Activated CD4-positive, CD25-positive, alpha-beta regulatory T cell (primary cell): ENCODE data around the gene KCTD20.
"Not testable (repeated sequence)": the region's sequence is repeated elsewhere in the genome, so short reads cannot be mapped to it uniquely, and the experiment has no call there.

Experiments used
- DNase-seq, 4 experiments: peaks; one replicate each; lab custom pipeline; 2025; lab: John Stamatoyannopoulos, UW

Gene KCTD20

GRCh38 chr6:36444470-36444869 is 1.7 kb downstream of the KCTD20 start:
- DNase-seq = no peak

- DNase-seq = no peak
Observed at GRCh38 chr6:36445621-36446020, 2.8 kb downstream of the KCTD20 start.

GRCh38 chr6:36449173-36449572 is 6.4 kb downstream of the KCTD20 start:
- not testable (repeated sequence) for DNase-seq

DNA sequence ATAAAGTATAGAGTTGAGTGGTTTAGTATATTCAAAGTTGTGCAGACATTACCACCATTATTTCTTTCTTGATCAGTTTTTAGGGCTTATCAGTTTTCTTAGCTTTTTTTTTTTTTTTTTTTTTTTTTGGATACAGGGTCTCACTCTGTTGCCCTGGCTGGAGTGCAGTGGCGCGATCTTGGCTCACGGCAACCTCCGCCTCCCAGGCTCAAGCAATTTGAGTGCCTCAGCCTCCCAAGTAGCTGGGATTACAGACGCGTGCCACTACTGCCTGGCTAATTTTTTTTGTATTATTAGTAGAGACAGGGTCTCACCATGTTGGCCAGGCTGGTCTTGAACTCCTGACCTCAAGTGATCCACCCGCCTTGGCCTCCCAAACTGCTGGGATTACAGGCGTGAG is 10.1 kb downstream of the KCTD20 start:
- DNase-seq = not testable (repeated sequence)

DNA sequence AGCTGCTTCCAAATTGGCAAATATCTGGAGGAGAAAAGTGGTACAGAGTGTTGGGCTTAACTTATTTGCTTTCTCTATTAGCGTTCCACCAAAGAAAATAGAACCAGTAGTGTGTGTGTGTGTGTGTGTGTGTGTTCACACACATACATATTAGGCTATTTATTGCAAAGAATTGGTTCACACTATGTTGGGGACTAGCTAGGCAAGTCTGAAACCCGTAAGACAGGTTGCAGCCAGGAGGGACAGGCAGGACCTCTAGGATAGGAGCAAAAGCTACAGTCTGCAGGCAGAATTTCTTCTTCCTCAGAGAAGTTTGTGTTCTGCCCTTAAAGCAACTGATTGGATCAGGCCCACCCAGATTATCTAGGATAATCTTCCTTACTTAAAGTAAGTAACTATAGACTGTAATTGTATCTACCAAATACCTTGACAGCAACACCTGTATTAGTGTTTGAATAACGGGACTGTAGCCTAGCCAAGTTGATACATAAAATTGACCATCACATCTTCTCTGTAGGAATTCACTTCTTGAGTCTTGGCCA is 12.8 kb downstream of the KCTD20 start:
- no peak for DNase-seq

DNA sequence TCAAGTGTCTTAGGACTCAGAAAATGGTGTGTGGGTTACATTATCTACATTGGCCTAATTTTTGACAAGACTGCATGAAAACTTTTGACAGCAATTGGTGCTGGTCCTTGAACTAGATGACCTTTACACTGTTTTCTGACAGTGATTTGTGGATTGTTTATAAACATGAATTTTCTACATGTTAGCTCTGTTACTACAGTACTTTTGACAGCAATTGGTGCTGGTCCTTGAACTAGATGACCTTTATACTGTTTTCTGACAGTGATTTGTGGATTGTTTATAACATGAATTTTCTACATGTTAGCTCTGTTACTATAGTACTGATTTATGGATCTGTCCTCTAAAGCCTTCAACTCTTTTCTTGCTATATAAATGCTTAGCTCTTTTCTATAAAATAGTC is 16.7 kb downstream of the KCTD20 start:
- DNase-seq = no peak

DNA sequence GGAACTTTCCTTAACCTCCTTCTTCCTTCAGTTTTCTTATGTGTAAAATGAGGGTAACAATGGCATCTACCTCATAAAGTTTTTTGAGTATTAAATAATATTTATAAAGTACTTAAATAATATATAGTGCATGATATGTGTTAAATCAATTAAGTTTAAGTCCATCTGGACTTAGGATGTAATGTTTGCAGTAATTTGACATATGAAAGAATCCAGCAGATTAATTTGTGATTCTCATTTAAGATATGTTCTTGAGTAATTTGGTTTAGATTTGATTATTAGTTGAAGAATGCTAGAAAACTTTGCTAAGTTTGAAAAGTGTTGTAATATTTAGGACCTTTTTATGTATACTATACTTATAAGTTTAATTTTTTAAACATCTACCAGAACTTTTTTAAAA is 18.1 kb downstream of the KCTD20 start:
- no peak for DNase-seq

DNA sequence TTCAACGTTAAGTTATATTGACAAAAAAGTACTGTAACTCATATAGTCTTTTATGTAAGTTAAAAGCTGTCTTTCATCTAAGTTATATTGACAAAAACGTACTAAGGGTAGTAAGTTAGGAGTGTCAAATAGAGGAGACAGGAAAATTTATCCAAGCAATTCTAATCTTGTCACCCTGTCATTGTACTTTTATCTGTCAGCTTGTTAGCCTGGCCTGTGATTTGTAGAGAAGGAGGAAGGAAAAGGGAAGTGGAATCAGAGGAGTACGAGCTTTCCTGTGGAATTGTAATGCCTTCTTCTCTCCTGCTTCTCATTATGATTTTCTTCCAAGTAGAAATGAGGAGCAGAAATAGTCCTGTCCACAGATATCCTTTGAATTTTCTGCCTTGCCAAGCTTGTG is 18.8 kb downstream of the KCTD20 start:
- no peak for DNase-seq

- DNase-seq = no peak
Observed at GRCh38 chr6:36463676-36464075, 20.9 kb downstream of the KCTD20 start.

DNA sequence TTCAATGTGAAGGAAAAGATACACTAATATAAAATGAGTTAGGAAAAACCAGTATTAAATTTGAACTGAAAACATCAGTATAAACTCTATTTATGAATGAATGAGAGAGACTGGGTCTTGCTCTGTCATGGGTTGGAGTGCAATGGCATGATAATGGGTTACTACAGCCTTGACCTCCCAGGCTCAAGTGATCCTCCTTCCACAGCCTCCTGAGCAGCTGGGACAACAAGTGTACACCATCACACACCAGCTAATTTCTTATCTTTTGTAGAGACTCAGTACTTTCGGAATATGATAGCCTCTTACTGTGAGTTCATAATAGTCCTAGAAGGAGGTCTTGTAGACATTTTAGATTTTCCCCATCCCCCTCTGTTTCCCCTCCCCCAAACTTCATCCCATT is 21.4 kb downstream of the KCTD20 start:
- DNase-seq = no peak

DNA sequence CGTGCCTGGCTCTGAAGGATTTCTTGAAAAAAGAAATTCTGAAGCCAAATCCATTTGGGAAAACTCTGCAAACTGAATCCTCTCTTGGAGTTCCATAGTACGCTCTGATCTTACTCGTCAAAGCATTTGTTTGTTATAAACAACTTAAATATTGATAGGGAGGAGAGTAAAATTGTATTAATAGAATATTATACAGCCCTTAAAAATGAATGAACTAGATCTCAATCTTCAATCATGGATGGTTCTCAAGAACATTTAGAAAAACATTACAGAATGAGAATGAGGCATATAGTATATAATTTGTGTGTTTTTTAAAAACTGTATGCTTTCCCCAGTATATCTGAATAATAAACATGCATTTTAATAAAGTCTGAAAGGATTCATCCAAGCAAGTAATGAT is 24.8 kb downstream of the KCTD20 start:
- no peak for DNase-seq

DNA sequence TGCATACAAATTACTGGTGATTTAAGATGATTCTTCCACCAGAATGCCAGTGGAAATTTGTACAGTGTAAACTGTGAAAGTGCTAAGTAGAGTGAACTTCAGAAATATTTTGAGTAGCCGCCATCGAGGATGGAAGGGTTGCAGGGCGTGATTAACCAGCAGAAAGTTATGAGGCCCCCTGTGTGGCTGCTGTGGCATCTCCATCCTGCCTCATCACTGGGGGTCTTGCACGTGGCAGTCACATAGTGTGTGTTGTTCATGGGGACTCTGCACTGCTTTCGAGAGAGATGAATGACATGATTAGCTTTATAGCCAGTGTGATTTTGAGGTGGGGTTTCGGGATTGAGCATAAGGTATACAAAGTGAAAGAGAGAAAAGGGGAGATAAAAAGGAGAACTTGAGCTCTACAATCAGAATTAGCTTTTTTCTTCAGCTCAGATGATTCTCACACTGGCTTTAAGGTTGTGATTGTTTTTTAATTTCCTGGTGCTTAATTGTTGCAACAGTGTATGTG is 26.4 kb downstream of the KCTD20 start:
- DNase-seq = no peak

- DNase-seq = no peak
Observed at GRCh38 chr6:36469946-36470345, 27.1 kb downstream of the KCTD20 start.

- no peak for DNase-seq
Observed at GRCh38 chr6:36478051-36478526, 35.3 kb downstream of the KCTD20 start.

GRCh38 chr6:36479256-36479655 is 36.5 kb downstream of the KCTD20 start:
- DNase-seq = no peak

DNA sequence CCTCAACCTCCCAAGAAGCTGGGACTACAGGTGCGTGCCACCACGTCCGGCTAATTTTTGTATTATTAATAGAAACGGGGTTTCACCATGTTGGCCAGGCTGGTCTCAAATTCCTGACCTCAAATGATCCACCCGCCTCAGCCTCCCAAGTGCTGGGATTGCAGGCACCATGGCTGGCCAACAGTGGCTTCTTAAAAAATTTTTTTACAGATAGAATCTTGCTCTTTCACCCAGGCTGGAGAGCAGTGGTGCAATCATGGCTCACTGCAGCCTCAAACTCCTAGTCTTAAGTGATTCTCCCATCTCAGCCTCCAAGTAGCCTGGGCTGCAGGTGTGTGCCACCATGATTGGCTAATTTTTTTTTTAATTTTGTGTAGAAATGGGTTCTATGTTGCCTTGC is 40.5 kb downstream of the KCTD20 start:
- not testable (repeated sequence) for DNase-seq

DNA sequence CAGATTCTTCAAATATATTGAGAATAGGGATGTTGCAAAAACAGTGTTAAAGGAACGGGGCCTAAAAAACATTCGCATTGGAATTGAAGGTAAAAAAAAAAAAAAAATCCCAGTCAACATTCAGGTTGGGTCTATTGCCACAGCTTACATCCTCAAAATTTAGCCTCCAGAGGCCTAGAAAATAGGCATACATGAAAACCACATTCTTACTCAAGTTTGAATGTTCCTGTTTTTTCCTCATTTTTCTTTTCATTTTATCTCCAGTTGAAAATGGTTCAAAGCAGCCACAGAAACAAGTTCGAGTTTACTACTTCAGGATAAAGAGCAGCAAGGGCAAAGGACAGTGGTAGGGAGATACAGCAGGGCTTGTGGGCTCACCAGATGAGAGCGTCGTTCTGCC is 41.9 kb downstream of the KCTD20 start:
- no peak for DNase-seq

GRCh38 chr6:36487698-36488097 is 44.9 kb downstream of the KCTD20 start:
- DNase-seq = no peak

- DNase-seq = no peak
Observed at GRCh38 chr6:36488221-36488620, 45.4 kb downstream of the KCTD20 start.

GRCh38 chr6:36489426-36489825 is 46.6 kb downstream of the KCTD20 start:
- no peak for DNase-seq

- no peak for DNase-seq
Observed at GRCh38 chr6:36491378-36491965, 48.7 kb downstream of the KCTD20 start.

GRCh38 chr6:36492092-36492491 is 49.3 kb downstream of the KCTD20 start:
- DNase-seq = no peak

DNA sequence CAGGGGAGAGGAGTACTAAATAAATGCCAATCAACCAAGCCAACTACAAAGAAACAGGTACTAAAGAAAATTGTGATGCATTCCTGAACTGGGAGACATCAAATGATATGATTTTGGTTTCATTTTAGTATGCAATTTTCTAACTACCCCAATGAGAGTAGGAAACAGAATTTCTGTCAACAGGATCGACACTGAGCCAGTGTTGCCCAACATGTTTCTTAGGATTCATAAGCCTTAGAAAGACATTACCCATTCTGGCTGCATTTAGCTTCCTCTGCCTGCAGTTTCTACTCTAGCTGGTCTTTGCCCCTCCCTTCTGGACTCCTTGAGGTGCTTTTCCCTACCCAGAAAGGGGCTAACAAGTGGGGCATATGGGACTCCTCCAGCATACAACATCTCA is 49.8 kb downstream of the KCTD20 start:
- no peak for DNase-seq

DNA sequence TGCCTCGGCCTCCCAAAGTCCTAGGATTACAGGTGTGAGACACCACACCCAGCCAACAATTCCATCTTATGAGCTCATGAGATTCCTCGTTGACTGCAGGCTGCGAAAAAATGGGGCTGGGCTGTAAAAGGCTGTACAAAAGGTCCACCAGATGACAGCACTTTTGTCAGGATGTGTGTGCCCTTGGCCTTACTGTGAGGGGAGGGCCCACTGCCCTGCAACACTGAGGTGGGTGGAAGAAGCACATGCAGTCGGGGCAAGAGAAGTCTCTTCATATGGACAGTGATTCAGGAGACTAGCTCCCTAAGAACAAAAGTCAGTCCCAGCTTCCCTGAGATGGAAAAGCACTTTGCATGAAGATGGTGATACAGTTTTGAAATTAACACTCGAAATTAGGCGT is 50.5 kb downstream of the KCTD20 start:
- DNase-seq = no peak
